Amniotic stem cell (primary cell): ENCODE data around the gene TENM3.

Source experiments
- DNase-seq: peaks from one replicate; lab custom pipeline; 2025; lab: John Stamatoyannopoulos, UW

The TENM3 gene

GRCh38 chr4:182627996-182628395 lies 384.8 kb downstream of the TENM3 start:
- DNase-seq, result no peak

GRCh38 chr4:182628544-182628943 lies 385.3 kb downstream of the TENM3 start:
- no peak for DNase-seq

DNA sequence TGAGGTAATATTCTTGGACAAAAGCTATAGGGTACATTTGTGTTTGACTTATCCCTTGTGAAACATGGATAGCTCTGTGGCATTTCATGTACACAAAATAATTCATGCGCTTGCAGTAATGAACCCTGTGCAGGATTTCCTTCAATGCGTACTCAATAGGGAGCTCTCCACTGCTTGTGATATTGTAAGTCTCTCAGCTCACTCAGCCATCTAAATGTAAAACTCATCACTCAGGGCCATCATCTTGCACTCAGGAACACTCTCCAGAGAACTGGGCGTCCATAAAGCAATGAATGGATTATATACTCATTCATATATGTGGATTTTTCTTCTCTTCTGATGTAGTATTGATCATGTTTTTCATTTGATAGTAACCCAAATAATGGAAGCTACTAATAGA lies 385.9 kb downstream of the TENM3 start:
- DNase-seq, result no peak

GRCh38 chr4:182640491-182640890 lies 397.3 kb downstream of the TENM3 start:
- DNase-seq, result no peak

DNA sequence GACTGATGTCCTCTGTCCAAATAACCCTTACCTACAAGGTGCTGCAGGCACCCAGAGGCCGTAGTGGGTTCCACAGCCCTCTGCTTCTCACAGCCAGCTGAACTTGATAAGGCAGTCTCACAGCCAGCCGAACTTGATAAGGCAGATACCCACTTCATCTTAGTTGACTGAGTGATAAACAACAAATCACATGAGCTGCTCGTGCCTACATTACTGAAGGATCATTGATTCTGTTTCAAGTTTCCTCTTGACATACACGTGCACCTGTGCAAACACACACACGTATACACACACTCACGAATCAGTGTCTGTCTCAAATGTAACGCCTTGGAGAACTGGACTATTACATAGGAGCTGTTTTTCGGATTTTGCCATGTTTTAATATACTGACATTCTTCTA lies 397.7 kb downstream of the TENM3 start:
- DNase-seq, result no peak

DNA sequence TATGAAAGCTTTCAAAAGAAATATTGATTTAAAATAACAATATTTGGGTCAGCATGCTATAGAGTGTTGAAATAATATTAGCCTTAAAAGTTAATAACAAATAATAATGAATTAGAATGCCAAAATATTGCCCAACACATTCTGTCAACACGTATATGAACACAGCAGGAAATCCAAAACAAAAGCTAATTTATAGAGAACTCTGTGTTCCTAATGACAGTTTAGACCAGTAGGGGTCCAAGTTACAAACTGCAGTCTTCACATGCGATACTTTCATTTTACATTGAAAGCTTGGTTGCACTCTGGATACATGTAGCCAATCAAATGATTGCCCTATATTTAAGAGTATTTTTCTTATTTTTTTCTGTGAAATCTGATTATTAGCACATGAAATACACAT lies 399.6 kb downstream of the TENM3 start:
- DNase-seq, result no peak

GRCh38 chr4:182643801-182644682 lies 400.8 kb downstream of the TENM3 start:
- DNase-seq, result no peak

DNA sequence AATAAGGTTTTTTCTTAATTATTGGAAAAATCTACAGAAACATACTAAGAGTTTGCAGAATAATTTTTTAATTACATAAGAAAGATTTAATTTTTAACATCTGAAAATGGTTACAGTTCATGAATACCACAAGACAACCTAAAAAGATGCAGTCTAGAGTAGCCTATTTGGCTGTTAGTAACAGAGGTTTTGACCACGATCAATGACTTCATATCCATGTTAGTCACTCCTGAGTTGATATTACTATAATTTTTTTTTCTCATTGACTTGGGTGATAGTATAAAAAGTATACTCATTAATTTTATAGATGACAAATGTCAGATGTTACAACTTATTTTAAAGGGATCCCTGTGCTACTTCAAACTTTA lies 401.5 kb downstream of the TENM3 start:
- no peak for DNase-seq

DNA sequence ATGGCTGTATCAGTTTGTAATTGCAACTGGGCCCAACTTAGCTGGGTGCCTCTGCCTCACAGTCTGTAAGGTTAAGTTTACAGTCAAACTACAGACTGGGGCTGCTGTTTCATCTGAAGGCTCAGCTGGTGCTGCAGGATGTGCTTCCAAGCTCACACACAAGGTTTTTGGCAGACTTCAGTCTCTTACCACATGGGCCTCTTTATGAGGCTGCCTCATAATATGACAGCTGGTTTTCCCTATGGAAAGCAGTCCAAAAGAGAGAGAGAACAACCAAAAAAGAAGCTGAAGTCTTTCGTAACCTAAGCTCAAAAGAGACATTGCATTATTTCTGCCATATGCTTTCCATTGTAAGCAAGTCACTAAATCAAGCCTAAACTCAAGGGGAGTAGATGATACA lies 402.3 kb downstream of the TENM3 start:
- no peak for DNase-seq

GRCh38 chr4:182647646-182648300 lies 404.6 kb downstream of the TENM3 start:
- DNase-seq, result no peak

GRCh38 chr4:182648766-182649165 lies 405.6 kb downstream of the TENM3 start:
- no peak for DNase-seq

DNA sequence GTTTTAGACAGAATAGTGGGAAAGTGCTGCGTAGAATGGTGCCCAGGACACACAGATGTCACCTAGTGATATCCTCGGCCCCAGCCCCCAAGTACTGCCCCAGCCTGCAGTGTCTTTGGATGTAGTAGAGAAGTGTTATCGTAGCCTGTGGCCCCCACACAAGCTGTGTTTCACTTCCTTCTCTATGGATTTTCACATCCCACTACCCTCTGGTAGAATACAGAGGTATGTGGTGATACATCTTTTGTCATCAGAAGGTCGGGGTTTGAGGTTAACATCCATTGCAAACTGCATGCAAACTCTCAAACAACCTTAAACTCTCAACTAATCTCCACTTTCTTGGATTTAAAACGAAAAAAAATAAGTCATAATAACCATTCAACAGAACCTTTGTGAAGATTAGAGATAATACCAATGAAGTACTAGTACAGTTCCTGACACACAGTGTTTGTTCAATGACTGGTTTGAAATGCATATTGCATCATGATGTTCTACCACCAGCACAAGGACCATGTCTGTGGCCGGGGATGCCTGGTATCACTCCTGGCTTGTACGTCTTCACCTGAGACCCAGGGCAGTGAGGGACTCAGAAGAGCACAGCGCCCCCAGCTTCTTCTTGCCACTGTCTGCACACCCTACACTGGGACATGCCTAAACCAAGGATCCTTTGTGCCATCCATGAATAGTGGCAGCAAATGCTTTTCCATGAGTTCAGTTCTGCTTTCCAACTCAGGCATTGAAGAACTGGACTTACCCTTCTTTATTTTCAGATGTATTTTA lies 406.7 kb downstream of the TENM3 start:
- no peak for DNase-seq

DNA sequence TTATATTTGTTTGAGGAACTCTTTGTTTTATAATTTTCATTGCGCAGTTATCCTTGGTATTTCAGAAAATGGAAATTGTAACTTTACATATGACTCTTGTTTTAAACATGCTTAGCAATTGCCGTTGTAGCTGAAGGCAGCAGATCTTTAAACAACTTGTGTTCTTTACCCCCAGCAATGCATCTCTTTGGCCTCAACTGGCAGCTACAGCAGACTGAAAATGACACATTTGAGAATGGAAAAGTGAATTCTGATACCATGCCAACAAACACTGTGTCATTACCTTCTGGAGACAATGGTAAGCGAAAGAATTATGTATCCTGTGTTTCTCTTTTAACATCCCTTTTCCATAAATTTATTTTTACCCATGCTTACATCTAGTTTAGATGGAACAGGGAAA lies 410.4 kb downstream of the TENM3 start:
- no peak for DNase-seq

GRCh38 chr4:182655340-182655739 lies 412.1 kb downstream of the TENM3 start:
- no peak for DNase-seq

DNA sequence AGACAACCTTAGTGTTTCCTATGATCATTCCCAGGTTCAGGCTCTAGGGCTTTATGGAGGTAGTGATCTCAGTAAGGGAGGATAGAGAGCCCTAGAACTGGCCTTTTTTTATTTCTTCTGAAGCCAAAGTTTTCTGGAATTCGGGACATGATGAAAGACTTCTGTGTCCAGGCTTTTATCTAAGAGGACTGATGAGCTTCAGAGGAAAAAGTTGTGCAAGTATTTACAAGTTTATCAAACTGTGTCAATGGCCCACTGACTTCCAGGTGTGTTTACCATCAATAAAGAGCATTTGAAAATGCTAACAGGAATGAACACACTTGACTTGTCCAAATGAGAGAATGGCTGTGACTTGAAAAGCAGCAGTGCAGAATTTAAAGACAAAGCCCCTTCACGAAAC lies 419.3 kb downstream of the TENM3 start:
- DNase-seq, result no peak

DNA sequence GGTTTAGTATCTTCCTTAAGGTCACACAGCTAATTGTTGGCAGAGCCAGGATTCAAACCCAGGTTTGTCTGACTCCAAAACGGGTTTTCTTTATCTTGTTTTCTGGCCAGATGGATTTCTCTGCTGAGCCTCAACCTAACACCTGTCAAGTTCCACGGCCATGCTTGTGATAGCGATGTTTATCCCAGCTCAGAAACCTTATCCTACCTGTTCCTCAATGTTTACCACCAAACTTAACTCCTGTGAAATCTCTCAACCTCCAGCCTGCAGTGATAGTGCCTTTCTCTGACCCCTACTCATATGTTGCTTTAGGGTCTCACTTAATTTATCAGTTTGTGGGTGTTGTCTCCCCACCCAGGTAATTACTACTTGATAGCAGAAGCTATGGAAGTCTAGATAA lies 428.0 kb downstream of the TENM3 start:
- no peak for DNase-seq

DNA sequence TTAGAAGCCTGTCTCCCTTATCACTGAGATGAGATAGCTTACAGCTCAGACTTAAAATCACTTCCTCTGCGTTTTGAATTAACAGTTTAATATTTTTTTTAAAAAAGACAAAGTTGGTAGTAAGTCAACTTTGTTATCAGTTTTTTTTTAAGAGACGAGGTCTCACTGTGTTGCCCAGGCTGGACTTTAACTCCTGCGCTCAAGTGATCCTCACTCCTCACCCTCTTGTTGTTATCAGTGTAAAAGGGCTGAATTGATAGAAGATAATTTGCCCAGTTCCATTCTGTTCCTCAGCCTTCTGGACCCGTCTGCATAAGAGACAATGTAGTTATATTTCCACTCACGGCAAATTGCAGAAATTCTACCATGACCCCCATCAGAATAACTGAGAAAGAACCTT lies 428.5 kb downstream of the TENM3 start:
- DNase-seq, result no peak

DNA sequence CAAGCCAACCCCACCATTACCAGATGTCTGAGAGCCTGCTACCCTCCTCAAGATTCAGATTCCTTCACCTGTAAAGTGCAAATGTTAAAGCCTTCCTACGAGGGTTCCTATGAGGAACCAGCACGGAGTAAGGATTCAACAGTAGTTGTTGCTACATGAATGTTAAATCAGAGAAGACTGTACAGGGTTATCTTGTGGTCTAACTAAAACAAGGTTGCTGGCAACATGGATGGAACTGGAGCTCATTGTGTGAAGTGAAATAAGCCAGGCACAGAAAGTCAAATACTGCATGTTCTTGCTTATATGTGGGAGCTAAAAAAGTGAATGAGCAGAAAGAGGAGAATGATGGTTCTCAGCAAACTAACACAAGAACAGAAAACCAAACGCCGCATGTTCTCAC lies 435.4 kb downstream of the TENM3 start:
- no peak for DNase-seq

GRCh38 chr4:182679533-182679932 lies 436.3 kb downstream of the TENM3 start:
- DNase-seq, result no peak

DNA sequence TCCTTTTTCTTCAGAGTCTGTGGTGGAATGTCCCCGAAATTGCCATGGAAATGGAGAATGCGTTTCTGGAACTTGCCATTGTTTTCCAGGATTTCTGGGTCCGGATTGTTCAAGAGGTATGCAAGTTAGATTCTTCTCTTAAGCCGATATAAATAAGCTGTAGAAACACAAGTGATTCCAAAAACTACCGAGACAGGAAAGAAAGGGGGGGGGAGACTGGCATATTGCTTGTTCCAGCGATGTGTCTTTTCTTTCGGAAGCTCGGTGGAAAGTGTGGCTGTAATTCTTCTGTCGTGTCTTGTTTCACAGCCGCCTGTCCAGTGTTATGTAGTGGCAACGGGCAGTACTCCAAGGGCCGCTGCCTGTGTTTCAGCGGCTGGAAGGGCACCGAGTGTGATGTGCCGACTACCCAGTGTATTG lies 437.0 kb downstream of the TENM3 start:
- no peak for DNase-seq

DNA sequence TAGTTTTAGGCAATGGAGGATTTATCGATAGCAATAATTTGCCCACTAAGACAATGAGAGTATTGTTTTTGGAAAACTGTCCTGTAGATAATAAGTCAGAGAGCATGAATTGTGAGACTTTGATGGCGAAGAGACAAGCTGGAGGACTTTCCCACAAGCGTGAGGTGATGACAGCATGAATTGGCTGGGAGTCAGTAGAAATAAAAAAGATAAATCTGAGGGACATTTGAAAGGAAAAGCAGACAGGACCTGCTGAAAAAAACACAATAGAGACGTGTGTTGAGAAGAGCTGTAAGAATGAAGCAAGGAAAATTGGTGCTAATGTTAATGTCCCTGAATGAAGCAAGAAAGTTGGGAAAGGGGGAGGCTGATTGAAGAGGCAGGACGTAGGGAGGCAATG lies 440.5 kb downstream of the TENM3 start:
- DNase-seq, result no peak

GRCh38 chr4:182684796-182685195 lies 441.6 kb downstream of the TENM3 start:
- DNase-seq, result no peak

DNA sequence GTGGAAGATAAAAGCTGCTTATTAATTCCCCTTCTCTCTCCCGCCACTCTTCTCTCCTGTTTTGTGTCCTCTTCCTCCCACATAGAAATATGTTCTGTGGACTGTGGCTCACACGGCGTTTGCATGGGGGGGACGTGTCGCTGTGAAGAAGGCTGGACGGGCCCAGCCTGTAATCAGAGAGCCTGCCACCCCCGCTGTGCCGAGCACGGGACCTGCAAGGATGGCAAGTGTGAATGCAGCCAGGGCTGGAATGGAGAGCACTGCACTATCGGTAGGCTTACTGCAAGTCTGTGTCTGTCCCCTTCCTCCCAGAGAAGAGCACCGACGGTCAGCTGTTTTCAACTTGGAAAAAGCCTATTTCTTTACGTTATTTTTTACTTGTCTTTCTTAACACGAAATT lies 444.9 kb downstream of the TENM3 start:
- DNase-seq, result no peak
